GM18907 (cell line): ENCODE data around the gene PEX14.

ENCODE experiments used
- ATAC-seq: cut with Tn5 transposase; IDR thresholded peaks from one replicate; pipeline ENCODE4 v1.9.1; 2021; ENCODE audit warnings: mild to moderate bottlenecking, moderate library complexity; ENCODE audit not compliant: unreplicated experiment

Gene PEX14

GRCh38 chr1:10538646-10539355, 64.1 kb downstream of the PEX14 start:
- ATAC-seq: no peak

- no peak for ATAC-seq
These were observed 64.8 kb downstream of the PEX14 start for GRCh38 chr1:10539411-10540043.

GRCh38 chr1:10540277-10541005, 65.7 kb downstream of the PEX14 start:
- ATAC-seq: no peak

GRCh38 chr1:10541286-10541685, 66.5 kb downstream of the PEX14 start:
- no peak for ATAC-seq

GRCh38 chr1:10544239-10544638, 69.5 kb downstream of the PEX14 start:
- ATAC-seq: no peak

GRCh38 chr1:10546896-10547295, 72.1 kb downstream of the PEX14 start:
- ATAC-seq: no peak

GRCh38 chr1:10549904-10550664, 75.3 kb downstream of the PEX14 start:
- no peak for ATAC-seq

- no peak for ATAC-seq
These were observed 78.4 kb downstream of the PEX14 start for GRCh38 chr1:10553118-10553517.

- no peak for ATAC-seq
These were observed 81.1 kb downstream of the PEX14 start for GRCh38 chr1:10555635-10556429.

GRCh38 chr1:10556430-10557005, 81.8 kb downstream of the PEX14 start:
- ATAC-seq: no peak

- no peak for ATAC-seq
These were observed 83.0 kb downstream of the PEX14 start for GRCh38 chr1:10557714-10558113.

GRCh38 chr1:10559386-10559785, 84.6 kb downstream of the PEX14 start:
- no peak for ATAC-seq

GRCh38 chr1:10561497-10561896, 86.7 kb downstream of the PEX14 start:
- ATAC-seq: no peak

GRCh38 chr1:10561955-10562354, 87.2 kb downstream of the PEX14 start:
- ATAC-seq: no peak

- ATAC-seq: no peak
These were observed 89.3 kb downstream of the PEX14 start for GRCh38 chr1:10564063-10564462.

GRCh38 chr1:10569531-10569930, 94.8 kb downstream of the PEX14 start:
- no peak for ATAC-seq

GRCh38 chr1:10575616-10576015, 100.9 kb downstream of the PEX14 start:
- no peak for ATAC-seq

- ATAC-seq: no peak
These were observed 103.3 kb downstream of the PEX14 start for GRCh38 chr1:10578070-10578469.

- ATAC-seq: no peak
These were observed 108.9 kb downstream of the PEX14 start for GRCh38 chr1:10583641-10584040.

- no peak for ATAC-seq
These were observed 110.5 kb downstream of the PEX14 start for GRCh38 chr1:10585242-10585641.
